ENCODE data around the gene MEIOC. TPM values are rescaled to one million over a fixed set of nuclear protein-coding genes. Genes with fewer than 3 reads are reported as not detected.

Gene MEIOC
- total and polyA plus RNA-seq, 2 of the 8 experiments (the other 6 are each of a cell fraction or from before 2014, with no cell fraction given) = 4.2 to 4.8 TPM

- TF ChIP-seq CHD7 (IDR thresholded peaks at IDR 0.05; ENCODE audit: insufficient replicate concordance, low read length) (no peak), PHF8 (conservative IDR thresholded peaks at IDR 0.05; ENCODE audit: low read depth, low read length) (no peak), ATF2 (IDR thresholded peaks at IDR 0.05; ENCODE audit: low read length) (no peak), RBBP5 (IDR thresholded peaks at IDR 0.05; ENCODE audit: borderline replicate concordance, low read depth, low read length) (no peak), SIRT6 (IDR thresholded peaks at IDR 0.05; ENCODE audit: low read length) (no peak), BCL11A (IDR thresholded peaks at IDR 0.05; ENCODE audit: low read depth in 2 of 2, low read length in 2 of 2) (no peak), EGR1 (IDR thresholded peaks at IDR 0.05; ENCODE audit: borderline replicate concordance, low read depth, low read length) (no peak), RFX5 (IDR thresholded peaks at IDR 0.05; ENCODE audit: borderline replicate concordance, low read depth, low read length) (no peak)
Observed at GRCh38 chr17:44688675-44689476, 32.6 kb downstream of the MEIOC start (continued).

Measured in H1 (cell line).